GM18502 (cell line): ENCODE data around the gene SLC25A18.
"Not testable (repeated sequence)": the region's sequence is repeated elsewhere in the genome, so short reads cannot be mapped to it uniquely, and the experiment has no call there.

Experiments
- ATAC-seq: cut with Tn5 transposase; IDR thresholded peaks from one replicate; pipeline ENCODE4 v1.9.1; 2021; ENCODE audit warnings: mild to moderate bottlenecking; ENCODE audit not compliant: unreplicated experiment, poor library complexity

SLC25A18 gene, protein sequence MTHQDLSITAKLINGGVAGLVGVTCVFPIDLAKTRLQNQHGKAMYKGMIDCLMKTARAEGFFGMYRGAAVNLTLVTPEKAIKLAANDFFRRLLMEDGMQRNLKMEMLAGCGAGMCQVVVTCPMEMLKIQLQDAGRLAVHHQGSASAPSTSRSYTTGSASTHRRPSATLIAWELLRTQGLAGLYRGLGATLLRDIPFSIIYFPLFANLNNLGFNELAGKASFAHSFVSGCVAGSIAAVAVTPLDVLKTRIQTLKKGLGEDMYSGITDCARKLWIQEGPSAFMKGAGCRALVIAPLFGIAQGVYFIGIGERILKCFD

DNA sequence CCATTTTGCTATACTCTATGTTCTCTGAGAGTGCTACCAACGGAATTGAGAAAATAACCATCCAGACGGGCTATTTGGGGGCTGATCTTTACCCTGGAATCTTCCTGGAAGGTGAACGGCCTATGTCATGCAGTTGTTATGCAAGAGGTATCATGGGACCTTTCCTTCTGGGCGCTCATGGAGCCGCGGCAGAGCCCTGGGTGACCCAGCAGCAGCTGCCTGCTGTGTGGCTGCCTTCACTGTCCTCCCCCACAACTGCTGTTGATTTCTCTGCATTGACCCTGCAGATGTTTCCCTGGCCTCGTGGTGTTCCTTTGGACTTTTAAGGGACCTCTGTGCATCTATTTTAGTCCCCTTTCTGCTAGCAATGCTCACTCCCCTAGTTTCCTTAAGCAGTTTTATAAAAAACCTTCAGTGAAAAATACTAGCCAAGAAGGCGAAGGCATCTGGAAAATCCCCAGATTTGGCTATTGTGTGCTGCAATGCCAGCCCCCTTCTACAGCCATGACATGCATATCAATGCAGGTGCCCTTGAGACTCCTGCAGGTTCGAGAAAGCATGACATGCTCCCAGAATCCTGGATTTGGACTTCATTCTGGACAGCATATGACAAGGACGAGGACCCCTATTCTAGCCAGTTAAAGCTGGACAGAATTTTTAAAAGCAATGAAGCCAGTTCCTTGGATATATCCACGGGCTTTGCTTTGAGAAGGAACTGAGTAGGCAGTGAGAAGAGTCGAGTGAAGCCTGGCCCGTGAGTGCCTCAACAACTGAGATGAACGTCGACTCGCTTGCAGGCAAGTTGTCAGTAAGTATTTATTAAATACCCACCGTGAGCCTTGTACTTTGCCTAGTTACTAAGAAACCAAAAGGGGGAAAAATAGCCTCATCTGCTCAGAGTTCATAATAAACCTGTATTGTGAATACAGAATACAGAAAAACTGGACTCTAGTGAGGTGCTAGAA is at the start of gene SLC25A18:
TSS of gene SLC25A18 (plus strand) at position 593 of the 965 bp plus-strand sequence. CDS start 16,447 bp downstream, outside the sequence.
- ATAC-seq = no peak

DNA sequence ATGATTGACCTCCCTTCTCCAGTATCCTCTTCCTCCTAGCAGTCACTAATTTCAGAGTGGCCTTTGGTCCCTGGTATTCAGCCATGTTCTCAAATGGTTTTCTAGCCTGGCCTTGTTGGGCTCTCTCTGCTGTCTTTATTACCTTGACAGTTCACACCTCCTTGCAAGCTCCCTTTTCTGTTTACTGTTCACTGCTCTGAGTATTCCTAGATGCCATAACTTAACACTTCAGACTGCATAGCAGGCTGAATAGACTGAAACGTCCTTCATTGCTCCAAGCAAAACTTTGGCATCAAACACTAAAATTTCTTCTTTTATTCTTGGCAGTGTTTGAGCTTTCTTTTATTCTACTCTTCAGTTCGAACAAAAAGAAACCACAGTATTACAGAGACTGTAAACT is 49.7 kb upstream of the SLC25A18 start:
- no peak for ATAC-seq

DNA sequence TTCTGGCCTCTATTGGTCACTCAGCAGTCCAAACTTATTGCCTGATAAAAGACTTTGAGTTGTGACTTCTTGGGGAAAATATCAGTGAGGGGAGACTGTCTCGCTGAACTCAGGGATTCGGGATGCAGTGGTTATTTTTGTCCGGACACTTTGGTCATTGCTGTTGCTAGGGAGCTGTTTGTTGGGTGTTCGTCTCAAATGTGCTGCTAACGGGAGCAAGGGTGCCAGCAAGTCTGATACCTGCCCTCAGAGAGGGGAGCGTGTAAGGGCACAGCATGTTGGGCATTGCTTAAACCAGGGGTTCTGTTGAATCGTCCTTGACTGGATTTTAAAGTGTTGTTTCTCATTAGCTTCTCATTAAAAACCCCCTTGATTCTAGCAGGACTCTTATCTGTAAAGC is 49.2 kb upstream of the SLC25A18 start:
- ATAC-seq = no peak

DNA sequence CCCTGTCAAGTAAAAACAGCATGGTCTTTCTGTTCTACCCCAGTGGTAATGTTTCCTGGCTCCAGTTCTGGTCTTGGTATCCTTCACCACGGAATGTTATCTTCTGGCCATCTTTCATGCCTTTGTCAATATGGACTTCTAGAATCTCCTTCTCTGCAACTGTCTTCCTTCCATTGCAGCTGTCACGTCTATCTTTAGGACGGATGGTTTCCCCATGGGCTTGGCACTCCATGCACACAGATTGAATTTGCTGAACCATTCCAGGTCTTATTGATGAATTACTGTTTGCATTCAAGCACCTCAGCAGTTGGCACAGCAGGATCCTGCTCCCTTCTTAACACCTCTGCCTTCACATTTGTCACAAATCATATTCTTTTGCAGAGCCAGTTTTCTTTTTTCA is 44.9 kb upstream of the SLC25A18 start:
- no peak for ATAC-seq

DNA sequence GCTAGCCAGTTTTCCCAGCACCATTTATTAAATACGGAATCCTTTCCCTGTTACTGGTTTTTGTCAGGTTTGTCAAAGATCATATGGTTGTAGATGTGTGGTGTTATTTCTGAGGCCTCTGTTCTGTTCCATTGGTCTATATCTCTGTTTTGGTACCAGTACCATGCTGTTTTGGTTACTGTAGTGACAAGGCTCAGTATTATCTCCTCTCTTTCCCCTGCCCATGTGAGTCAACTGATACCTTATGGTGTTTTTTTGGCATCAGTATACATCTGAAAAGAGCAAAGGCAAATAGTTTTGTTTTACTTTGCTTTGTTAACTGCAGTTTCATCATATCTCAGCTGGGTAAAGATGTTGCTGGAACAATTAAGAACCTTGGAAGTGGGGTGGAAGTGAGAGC is 41.3 kb upstream of the SLC25A18 start:
- not testable (repeated sequence) for ATAC-seq

DNA sequence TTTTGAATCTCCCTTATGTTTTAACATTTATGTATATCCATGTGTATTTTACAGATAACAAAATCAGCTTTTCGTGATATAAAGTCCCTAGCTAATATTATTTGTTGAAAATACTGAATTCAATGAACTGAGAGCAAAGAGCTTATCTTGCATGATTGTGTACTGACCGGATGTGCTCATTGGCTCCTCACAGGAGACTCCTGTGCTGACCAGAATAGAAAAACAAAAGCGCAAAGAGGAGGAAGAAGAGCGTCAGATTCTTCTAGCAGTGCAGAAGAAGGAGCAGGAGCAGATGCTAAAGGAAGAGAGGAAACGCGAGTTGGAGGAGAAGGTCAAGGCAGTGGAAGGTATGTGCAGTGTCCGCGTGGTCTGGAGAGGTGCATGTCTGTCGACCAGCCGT is 39.4 kb upstream of the SLC25A18 start:
- ATAC-seq = no peak

DNA sequence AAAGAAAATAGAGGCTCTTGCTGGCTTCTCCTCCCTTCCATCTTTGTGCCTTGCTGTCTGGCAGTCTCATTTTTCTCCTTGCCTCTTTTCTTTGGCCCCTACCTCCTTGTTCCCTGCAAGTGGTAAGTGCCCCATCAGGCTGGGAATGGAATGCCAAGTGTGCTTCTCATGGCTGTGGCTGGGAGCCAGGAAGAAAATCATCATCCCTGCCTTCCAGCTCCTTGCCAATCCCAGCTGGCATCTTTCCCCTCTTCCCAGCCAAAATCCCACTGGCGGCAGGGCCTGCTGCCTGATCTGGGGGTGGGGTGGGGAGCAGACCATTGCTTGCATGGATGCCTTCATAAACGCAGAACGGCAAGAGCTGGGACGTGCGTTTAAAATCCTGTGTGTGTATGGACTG is 27.0 kb upstream of the SLC25A18 start:
- ATAC-seq = no peak

DNA sequence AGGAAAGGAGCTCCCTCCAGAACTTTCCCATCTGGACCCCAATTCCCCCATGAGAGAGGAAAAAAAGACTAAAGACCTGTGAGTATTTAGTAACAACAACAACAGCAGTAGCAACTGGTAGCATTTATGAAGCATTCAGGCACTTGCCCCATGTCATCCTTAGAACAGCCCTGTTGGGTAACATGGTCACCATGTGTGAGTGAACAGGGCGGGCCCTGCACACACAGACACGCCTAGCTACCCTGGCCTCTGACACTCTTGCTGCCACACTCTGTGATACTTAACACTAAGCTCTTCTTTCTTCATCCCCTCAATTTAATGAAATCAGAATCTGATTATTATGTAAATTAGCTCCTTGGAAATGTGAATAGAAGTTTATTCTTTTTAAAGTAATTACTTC is 26.1 kb upstream of the SLC25A18 start:
- no peak for ATAC-seq

DNA sequence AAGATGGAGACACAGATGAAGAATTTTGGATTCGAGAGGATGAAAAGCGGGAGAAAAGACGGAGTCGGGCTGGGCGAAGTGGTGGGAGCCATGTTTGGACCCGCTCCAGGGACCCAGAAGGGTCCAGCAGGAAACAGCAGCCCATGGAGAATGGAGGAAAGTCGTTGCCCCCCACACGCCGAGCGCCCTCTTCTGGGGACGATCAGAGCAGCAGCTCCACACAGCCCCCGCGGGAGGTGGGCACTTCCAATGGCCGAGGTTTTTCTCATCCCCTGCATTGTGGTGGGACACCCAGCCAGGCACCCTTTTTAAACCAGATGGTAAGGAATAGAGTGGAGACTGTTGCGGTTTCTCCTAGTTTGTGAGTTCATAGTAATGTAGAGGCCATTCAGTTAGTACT is 22.8 kb upstream of the SLC25A18 start:
- ATAC-seq = no peak

DNA sequence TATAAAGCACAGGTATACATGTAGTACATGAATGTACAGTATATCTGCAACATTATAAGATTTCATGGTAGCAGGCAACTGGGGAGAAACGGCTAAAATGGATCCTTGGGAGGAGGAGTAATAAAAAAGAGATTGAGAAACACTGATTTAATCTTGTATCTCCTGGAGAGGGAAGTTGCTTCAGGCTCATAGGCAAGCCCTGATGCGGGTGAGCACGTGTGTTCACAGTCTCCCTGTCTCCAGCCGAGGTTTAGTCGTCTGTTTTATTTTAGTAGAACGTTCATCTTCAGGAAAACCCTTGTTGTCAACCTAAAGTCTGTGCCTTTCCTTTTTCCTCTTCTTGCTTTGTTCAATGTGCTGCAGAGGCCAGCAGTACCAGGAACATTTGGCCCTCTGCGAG is 21.8 kb upstream of the SLC25A18 start:
- ATAC-seq = no peak

DNA sequence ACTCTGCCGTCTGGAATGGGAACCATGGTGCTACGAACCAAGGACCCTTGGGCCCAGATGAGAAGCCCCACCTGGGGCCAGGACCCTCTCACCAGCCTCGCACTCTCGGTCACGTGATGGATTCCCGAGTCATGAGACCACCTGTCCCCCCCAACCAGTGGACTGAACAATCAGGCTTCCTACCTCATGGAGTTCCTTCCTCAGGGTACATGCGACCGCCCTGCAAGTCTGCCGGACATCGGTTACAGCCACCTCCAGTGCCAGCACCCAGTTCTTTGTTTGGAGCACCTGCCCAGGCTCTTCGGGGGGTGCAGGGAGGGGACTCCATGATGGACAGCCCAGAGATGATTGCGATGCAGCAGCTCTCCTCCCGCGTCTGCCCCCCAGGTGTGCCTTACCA is 20.8 kb upstream of the SLC25A18 start:
- ATAC-seq = no peak

DNA sequence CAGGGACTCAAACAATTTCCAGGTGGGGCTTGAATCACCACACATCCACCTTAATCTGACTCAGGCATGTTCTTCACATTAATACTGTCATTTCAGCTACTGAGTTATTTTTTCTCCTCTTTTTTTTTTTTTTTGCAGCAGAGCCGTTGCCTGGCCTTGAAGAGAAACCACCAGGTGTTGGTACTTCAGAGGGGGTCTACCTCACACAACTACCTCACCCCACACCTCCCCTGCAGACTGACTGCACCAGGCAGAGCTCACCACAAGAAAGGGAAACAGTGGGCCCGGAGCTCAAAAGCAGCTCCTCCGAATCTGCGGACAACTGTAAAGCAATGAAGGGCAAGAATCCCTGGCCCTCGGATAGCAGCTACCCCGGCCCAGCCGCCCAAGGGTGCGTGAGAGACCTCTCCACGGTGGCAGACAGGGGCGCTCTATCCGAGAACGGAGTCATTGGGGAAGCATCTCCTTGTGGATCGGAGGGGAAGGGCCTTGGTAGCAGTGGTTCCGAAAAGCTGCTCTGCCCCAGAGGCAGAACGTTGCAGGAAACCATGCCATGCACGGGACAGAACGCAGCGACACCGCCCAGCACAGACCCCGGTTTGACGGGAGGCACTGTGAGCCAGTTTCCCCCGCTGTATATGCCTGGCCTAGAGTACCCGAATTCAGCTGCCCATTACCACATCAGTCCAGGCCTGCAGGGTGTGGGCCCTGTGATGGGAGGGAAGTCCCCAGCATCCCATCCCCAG is 15.1 kb upstream of the SLC25A18 start:
- ATAC-seq = no peak

DNA sequence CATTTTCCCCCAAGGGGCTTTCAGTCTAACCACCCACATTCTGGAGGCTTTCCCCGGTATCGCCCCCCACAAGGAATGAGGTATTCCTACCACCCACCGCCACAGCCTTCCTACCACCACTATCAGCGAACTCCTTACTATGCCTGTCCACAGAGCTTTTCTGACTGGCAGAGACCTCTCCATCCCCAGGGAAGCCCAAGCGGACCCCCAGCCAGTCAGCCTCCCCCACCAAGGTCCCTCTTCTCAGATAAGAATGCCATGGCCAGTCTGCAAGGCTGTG is 14.6 kb upstream of the SLC25A18 start:
- ATAC-seq = no peak

DNA sequence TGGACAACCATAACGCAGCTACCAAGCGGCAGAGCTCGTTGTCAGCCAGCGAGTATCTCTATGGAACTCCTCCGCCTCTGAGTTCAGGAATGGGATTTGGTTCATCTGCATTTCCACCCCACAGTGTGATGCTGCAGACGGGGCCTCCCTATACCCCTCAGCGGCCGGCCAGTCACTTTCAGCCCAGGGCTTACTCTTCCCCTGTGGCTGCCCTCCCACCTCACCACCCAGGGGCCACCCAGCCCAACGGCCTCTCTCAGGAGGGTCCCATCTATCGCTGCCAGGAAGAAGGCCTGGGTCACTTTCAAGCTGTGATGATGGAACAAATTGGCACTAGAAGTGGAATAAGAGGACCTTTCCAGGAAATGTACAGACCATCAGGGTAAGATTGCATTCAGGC is 14.1 kb upstream of the SLC25A18 start:
- no peak for ATAC-seq

DNA sequence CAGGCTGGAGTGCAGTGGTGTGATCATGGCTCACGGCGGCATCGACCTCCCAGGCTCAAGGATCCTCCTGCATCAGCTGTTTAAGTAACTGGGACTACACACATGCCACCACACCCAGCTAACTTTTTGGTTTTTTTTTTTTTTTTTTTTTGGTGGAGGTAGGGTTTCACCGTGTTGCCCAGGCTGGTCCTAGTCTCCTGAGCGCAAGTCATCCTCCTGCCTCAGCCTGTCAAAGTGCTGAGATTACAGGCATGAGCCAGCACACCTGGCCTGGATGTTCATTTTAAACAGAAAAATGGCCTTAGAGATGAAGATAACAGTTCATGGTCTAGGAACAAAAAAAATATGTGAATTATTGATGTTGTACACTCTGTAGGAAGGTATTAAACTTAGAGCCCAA is 13.6 kb upstream of the SLC25A18 start:
- ATAC-seq = no peak

DNA sequence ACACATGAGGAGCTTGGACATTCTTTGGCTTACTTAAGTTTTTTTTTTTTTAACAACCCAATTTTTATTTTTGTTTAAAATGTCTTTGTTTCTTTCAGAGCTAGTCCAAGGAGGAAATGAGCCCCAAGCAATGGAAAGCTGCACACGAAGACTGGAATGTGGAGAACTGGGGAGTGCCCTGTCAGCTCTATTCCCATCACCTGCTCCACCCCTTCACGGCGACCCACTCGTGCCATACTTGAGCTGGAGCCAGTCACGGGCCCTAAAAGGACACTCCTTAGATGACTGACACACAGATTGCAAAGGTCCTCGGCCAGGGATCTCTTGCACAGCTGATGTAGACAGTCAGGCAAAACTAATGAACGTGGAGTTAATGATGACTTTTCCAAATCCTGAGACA is 10.6 kb upstream of the SLC25A18 start:
- no peak for ATAC-seq

DNA sequence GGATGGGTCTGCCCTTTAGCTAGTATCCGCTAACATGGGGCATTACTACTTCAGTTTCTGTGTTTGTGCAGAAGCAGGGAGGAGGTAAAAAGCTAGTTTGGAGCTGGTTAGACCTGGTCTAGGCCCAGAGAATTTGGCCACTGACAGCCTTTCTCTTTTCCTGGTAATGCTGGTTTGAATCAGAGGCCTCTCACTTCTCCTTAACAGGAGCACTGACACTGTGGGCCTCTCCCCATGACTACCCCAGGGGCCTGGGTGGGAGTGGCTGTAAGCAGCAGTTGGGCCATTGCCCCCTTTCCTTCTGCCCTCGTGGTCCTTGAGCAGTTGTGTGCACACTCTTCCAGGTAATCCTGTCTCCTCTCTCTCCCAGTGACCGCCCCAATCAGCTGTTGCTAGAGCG is 8.5 kb upstream of the SLC25A18 start:
- ATAC-seq = no peak

DNA sequence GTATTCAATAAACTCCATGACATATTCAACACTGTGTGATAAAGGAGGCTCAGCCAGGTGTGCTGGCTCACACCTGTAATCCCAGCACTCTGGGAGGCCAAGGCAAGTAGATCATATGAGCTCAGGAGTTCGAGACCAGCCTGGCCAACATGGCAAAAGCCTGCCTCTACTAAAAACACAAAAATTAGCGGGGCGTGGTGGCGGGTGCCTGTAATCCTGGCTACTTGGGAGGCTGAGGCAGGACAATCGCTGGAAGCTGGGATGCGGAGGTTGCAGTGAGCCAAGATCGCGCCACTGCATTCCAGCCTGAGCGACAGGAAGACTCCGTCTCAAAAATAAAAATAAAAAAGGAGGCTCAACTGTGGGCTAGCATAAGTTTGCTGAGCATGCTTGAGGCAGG is 4.1 kb upstream of the SLC25A18 start:
- ATAC-seq = no peak

DNA sequence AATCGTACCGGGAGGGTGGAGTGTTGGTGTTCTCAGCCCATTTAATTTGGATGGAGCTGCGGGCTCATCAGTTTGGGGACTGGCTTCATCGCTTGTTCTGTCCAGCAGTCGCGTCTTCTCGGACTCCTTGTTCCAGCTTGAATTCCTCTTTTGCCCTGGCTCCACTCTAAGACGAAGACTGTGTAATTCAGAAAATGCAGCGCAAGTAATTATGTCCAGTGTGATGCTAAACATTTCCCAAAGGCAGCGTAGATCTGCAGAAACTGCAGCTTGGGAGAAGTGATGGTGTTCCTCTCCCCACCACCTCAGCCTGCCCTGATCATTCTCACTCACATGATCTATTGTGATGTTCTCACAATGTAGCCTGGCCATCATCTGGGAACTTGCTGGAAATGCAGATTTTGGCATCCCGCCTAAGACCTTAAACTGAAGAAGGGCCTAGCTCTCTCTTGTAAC is 666 bp downstream of the SLC25A18 start:
- no peak for ATAC-seq

DNA sequence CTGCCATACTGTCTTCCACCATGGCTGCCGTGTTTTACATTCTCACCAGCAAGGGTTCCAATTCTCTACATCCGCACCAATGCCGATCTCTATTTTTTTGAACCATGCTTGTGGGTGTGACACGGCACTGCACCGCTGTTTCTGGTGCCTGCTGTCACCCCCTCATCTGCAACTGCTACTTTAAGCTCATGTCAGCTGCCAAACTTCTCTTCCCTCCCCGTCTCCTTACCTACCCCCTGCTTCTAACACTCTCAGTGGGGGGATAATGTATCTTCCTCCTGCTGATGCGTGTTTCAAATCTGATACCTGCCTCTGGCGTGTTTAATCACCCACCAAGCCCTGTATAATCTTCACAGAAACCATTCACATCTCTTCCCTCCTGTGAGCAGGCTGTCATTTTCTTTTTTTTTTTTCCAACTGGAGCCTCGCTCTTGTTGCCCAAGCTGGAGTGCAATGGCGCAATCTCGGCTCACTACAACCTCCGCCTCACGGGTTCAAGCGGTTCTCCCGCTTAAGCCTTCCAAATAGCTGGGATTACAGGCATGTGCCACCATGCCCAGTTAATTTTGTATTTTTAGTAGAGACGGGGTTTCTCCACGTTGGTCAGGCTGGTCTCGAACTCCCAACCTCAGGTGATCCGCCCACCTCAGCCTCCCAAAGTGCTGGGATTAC is 2.9 kb downstream of the SLC25A18 start:
- ATAC-seq = not testable (repeated sequence)
